A549 treated with CORT108297 at 1 μM for 4 hours (cell line): Measurements from ENCODE around the gene ADCK1. TPM values are rescaled to one million over a fixed set of nuclear protein-coding genes. Genes with fewer than 3 reads are reported as not detected.

Source experiments
- total RNA-seq: library from RNA; stranded (reverse); fragments of 200-300 nt; extraction: Qiagen RNA extraction; gene quantifications from 5 replicates; pipeline ENCODE4 v1.2.3, GENCODE V29; 2022

ADCK1 gene, protein sequence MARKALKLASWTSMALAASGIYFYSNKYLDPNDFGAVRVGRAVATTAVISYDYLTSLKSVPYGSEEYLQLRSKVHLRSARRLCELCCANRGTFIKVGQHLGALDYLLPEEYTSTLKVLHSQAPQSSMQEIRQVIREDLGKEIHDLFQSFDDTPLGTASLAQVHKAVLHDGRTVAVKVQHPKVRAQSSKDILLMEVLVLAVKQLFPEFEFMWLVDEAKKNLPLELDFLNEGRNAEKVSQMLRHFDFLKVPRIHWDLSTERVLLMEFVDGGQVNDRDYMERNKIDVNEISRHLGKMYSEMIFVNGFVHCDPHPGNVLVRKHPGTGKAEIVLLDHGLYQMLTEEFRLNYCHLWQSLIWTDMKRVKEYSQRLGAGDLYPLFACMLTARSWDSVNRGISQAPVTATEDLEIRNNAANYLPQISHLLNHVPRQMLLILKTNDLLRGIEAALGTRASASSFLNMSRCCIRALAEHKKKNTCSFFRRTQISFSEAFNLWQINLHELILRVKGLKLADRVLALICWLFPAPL
- 6.2 to 7.1 TPM (median 6.5 TPM) in 5 replicates for total RNA-seq

DNA sequence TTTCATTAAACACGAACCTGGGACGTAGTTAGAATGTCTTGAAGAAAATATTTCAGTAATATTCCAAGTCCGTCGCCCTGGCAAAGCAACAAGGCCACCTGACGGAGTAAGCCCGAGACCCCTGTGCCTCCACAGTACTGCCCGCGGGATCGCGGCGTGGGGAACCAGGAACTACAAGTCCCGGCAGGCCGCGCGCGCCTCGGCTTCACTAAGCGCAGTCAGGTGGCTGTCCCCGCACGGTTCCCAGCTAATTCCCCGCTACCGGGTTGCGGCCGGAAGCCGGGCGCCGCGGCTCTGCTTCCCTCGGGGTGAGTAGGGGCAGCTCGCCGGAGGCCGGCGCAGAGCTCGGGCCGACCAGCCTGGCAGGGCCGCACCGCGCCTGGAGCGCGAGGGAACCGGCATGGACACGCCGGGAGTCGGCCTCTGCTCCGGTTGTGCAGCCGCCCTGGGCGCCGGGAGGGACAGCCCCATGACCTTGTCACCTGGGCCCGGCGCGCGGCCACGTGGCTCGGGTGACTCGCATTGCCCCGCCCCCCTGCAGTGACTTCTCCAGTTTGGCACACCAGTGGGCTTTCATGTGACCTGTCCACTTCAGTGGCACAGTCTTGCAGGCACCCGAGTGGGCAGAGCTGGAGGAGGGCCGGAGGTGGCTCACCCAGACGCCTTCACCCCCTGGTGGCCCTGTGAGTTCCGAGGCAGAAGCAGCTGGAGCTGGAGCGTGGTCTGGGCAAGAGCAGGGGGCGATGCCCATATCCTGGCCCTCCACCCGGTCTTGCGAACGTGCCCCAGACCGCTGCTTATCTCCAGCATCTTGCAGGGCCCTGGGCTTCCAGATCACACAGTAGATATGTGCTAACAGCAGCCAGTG lies at the start of gene ADCK1:
ADCK1 (plus strand) TSS at position 247 of the 868 bp plus-strand sequence. CDS start 18,870 bp downstream, outside the sequence.

DNA sequence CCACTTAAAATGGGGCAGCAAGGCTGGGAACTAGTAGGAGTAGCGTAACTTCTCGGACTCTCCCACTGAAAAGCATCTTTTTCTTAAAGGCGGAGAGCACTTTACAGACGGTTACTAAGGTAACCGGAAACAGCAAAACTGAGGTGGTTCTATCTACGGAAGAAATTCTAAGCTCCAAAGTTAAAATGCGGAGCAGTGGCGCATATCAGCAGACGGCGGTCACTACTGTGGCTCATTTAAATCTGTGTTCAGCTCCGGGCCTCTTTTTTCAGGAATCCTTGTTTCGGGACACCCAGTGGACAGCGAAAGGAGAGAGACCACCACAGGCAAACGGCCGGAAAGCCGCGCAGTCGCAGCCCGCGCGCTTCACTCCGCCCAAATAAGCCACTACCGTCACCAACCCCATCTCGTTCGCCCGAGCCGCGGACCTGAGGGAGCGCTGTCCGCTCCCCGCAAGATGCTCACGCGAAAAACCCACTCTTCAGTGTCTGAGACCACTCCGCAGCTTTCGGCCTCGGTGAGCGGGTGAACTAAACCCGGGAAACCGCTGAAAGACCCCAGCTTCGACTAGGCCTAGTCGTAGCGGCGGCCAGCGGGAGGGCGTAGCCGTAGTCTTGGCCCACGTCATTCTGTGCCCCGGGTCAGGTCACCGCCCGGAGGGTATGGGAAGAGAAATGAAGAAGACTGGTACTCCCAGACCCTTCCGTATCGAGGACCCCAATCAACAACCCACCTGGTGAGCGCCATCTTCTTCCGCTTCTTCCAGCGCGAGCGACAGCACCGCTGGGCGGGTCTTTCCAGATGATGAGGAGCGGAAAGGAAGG lies 39.3 kb upstream of the ADCK1 start, which contains the start of gene SNW1:
SNW1 (minus strand) TSS at position 776 of the 824 bp plus-strand sequence; CDS start at position 747, 29 bp downstream.

Other genes with a start within 250 kb of the ADCK1 start
- 24.5 to 32.3 TPM (median 30.1 TPM) in 5 replicates for gene SPTLC2, start 183.5 kb upstream of the ADCK1 start, total RNA-seq
- 15.2 to 16.9 TPM (median 16.0 TPM) in 5 replicates for gene ALKBH1, start 92.1 kb upstream of the ADCK1 start, total RNA-seq
- 352 to 452 TPM (median 416 TPM) in 5 replicates for gene SLIRP, start 92.0 kb upstream of the ADCK1 start, total RNA-seq
- 70.7 to 86.9 TPM (median 75.0 TPM) in 5 replicates for gene SNW1, start 39.0 kb upstream of the ADCK1 start, total RNA-seq